ENCODE measurements around the gene PLD4. TPM values are rescaled to one million over a fixed set of nuclear protein-coding genes. Genes with fewer than 3 reads are reported as not detected.

Gene PLD4
- total and polyA plus RNA-seq, 7 donors = 0.04 to 0.25 TPM; not detected in 5

DNA sequence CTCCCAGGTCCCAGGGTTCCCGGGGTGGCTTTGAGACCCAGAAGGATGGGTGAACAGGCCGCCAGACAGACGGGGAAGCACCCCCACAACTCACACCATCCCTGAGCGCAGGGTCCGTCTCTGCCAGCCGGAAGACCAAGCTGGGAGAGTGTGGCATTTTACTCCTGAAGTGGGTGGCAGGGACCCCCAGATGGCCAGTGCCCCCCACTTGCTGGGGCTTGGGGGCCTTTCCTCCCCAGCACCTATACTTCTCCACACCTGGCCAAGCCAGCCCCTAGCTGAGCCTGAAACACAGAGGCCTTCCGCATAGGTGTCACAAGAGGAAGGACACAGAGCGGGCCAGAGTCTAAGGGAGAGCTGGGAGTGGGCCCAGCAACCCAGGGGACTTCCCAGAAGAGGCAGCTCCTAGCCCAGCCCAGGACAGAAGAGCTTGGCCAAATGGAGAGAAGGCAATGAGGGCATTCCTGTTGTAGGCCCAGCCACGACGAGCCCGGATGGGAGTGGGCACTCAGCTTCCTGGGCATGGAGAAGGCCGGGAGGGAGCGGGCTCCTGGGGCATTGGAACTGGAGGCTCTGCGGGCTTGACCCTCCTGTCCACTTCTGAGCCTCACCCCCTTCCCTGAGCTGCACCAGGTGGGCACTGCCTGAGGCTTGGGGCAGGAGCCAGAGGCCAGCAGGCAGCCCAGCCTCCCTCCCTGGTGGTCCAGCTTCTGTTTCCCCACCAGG is 50.1 kb downstream of the PLD4 start:
- H3K9me3 ChIP-seq = no peaks in the 10 kb centered on the region
- no peaks in the 10 kb centered on the region for H3K36me3 ChIP-seq (ENCODE audit: insufficient read depth in 1 of 2, low read depth in 1 of 2)
- peaks cover 35% of the 10 kb centered on the region for H3K4me1 ChIP-seq
- ATAC-seq (no peak), DNase-seq (no peak)
- WGBS, 3 donors = 93 to 96% (median 94%) methylated on average over 14 of the region's 14 CpGs
- peaks cover 0 to 17% (median 0%) of the 10 kb centered on the region in 3 donors for H3K27me3 ChIP-seq (ENCODE audit: insufficient read depth in 3 of 3, low read length in 2 of 3)
- no peak overlapping the region for H3K4me3 ChIP-seq
- intact Hi-C loops (cut with DNase I) = no loop called here
- TF ChIP-seq, protein P1, sequence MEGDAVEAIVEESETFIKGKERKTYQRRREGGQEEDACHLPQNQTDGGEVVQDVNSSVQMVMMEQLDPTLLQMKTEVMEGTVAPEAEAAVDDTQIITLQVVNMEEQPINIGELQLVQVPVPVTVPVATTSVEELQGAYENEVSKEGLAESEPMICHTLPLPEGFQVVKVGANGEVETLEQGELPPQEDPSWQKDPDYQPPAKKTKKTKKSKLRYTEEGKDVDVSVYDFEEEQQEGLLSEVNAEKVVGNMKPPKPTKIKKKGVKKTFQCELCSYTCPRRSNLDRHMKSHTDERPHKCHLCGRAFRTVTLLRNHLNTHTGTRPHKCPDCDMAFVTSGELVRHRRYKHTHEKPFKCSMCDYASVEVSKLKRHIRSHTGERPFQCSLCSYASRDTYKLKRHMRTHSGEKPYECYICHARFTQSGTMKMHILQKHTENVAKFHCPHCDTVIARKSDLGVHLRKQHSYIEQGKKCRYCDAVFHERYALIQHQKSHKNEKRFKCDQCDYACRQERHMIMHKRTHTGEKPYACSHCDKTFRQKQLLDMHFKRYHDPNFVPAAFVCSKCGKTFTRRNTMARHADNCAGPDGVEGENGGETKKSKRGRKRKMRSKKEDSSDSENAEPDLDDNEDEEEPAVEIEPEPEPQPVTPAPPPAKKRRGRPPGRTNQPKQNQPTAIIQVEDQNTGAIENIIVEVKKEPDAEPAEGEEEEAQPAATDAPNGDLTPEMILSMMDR (IDR thresholded peaks at IDR 0.05) = no peak
- H3K27ac ChIP-seq = no peak overlapping the region

DNA sequence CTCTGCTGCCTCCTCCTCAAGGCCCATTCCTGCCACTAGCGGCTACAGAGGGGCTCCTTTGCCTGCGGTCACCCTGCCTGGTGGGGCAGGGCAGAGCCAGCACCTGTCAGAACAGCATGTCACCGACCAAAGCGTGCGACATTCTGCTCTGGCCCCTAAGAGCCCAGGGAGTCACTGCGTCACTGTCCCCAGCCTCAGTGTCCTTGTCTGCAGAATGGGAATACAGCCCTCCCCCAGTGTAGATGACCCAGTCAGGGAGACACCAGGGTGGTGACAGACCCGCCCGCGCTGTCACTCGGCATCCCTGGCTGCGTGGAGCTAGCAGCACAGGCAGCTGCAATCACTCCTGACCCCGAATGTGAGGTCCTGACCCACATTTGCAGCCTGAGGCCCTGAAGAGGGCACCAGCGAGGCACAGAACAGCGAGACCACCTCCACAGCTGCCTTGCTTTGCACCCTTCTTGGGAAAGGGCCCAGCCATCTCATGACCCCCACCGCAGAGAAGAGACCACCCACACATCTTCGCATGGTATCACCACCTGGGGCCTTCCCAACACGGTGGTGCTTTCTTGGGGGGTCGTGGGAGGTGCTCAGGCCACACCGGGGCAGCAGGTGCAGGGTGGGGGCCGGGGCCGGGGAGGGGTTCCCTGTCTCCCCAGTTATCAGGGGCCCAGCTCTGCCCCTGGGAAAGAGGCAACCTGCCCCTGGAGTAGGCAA is 51.0 kb downstream of the PLD4 start:
- peaks cover 0 to 13% (median 0%) of the 10 kb centered on the region in 3 donors for H3K27me3 ChIP-seq (ENCODE audit: insufficient read depth in 3 of 3, low read length in 2 of 3)
- no peak overlapping the region for H3K27ac ChIP-seq
- TF ChIP-seq, protein P1 (IDR thresholded peaks at IDR 0.05) = no peak
- no peaks in the 10 kb centered on the region for H3K36me3 ChIP-seq (ENCODE audit: insufficient read depth in 1 of 2, low read depth in 1 of 2)
- 45 to 51% (median 49%) methylated on average over 20 to 21 of the region's 21 CpGs for WGBS, 3 donors
- no peaks in the 10 kb centered on the region for H3K9me3 ChIP-seq
- intact Hi-C loops (cut with DNase I) = loop anchor here (1.0 kb wide), 2 partner anchors 69 to 70 kb away; no protein-coding TSS in a partner anchor
- ATAC-seq (no peak), DNase-seq (no peak)
- no peak overlapping the region for H3K4me3 ChIP-seq
- H3K4me1 ChIP-seq = peaks cover 43% of the 10 kb centered on the region

DNA sequence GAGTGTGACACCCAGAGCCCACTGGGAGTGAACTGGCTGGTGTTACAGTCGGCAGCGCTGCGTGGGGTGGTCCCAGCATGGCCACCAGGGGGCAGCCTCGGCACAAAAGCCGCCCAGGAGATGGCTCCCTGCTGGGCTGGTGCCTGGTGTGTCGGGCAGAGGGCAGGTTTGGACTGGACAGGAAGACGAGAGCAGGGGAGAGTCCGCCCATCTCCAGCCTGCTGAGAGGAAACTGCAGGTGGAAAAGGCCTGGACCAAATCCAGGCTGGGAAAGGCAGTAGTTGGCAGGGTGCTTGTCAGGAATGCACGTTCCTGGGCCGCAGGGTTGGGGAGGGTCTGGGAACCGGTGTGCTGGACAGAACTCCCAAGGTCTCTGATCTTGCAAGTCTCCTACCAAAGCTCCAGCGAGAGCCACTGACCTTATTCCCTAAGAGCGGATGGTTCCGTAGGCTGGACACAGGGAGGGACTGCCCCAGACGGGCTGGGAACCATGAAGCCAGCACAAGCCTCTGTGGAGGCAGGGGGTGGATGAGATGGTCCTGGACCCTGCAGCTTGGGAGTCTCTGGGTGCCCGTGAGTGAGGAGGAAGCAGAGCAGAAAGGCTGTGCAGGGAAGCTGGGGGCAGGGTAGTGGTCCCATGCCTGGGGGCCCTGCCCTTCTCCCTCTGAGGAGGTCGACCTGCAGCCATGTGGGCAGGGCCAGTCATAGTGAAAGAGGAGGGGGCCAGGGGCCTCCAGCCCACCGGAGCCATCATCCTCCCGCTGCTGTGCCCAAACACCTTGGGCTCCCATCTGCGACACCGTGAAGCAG is 51.7 kb downstream of the PLD4 start:
- H3K9me3 ChIP-seq = no peaks in the 10 kb centered on the region
- WGBS, 3 donors = 41 to 45% (median 43%) methylated on average over 20 to 21 of the region's 21 CpGs
- no peak overlapping the region for H3K27ac ChIP-seq
- ATAC-seq (peak; percentile 59 to 82 (median 70)), DNase-seq (peak; percentile 86 to 93)
- no peaks in the 10 kb centered on the region for H3K36me3 ChIP-seq (ENCODE audit: insufficient read depth in 1 of 2, low read depth in 1 of 2)
- TF ChIP-seq, protein P1 (IDR thresholded peaks at IDR 0.05) = peak; percentile 95
- H3K4me3 ChIP-seq = no peak overlapping the region
- H3K27me3 ChIP-seq (ENCODE audit: insufficient read depth in 3 of 3, low read length in 2 of 3) = peaks cover 0 to 13% (median 0%) of the 10 kb centered on the region in 3 donors
- H3K4me1 ChIP-seq = peaks cover 43% of the 10 kb centered on the region
- intact Hi-C loops (cut with DNase I) = loop anchor here (1.0 kb wide), 2 partner anchors 68 to 69 kb away; no protein-coding TSS in a partner anchor

DNA sequence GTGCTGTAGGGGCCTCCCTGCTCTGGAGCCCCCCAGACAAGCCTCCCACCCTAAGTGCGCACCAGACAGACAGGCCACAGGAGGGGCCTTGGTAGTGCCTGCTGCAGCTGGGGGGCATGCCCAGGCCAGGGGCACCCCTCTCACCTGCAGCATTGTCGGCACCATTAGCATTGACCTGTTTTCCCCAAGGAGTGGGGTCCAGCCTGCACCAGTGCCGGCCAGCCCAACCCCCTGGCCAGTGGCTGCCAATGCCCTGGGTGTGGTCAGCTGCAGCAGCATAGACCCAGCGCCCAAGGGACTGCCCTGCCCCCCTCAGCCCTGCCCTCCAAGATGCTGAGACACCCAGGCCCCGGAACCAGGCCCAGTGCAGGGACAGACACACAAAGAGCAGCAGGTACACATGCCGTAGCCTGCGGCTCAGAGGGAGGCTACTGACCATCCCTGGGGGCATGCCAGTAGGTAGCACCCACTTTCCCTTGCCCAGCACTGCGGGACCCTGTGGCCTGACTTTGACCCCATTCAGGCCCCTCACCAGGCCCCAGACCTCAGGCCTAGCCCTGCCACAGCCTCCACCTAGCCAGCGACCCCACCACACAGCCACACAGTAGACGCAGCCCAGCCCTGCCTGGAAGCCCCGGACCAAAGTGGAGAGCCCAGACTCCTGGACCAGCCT is 52.5 kb downstream of the PLD4 start:
- peak overlapping the region; percentile 69 for H3K4me3 ChIP-seq
- DNase-seq = peak in 1 of 2 donors; percentile 53
- 71 to 80% (median 77%) methylated on average over 11 of the region's 11 CpGs for WGBS, 3 donors

More for the DNA sequence above, 52.5 kb downstream of the PLD4 start:
- no peak for ATAC-seq
- intact Hi-C loops (cut with DNase I) = no loop called here
- no peak overlapping the region for H3K27ac ChIP-seq
- H3K9me3 ChIP-seq = no peaks in the 10 kb centered on the region
- H3K27me3 ChIP-seq (ENCODE audit: insufficient read depth in 3 of 3, low read length in 2 of 3) = peaks cover 0 to 11% (median 0%) of the 10 kb centered on the region in 3 donors
- TF ChIP-seq, protein P1 (IDR thresholded peaks at IDR 0.05) = no peak
- no peaks in the 10 kb centered on the region for H3K36me3 ChIP-seq (ENCODE audit: insufficient read depth in 1 of 2, low read depth in 1 of 2)
- H3K4me1 ChIP-seq = peaks cover 38% of the 10 kb centered on the region

Measured in psoas muscle (tissue), 8 donors.